HG03108 (cell line): Measurements from ENCODE around the gene AP2B1.

Experiments used
- ATAC-seq: cut with Tn5 transposase; IDR thresholded peaks from one replicate; pipeline ENCODE4 v1.9.1; 2021; ENCODE audit warnings: moderate library complexity; ENCODE audit not compliant: unreplicated experiment

The AP2B1 gene

GRCh38 chr17:35766903-35767510 is 179.9 kb downstream of the AP2B1 start:
- no peak for ATAC-seq

- ATAC-seq = no peak
Measured at GRCh38 chr17:35768797-35769196, 181.7 kb downstream of the AP2B1 start.

- no peak for ATAC-seq
Measured at GRCh38 chr17:35769895-35770486, 182.9 kb downstream of the AP2B1 start.

GRCh38 chr17:35773129-35773528 is 186.0 kb downstream of the AP2B1 start:
- ATAC-seq = no peak

- no peak for ATAC-seq
Measured at GRCh38 chr17:35773679-35774425, 186.7 kb downstream of the AP2B1 start.

- no peak for ATAC-seq
Measured at GRCh38 chr17:35774499-35774898, 187.4 kb downstream of the AP2B1 start.

GRCh38 chr17:35775039-35775438 is 187.9 kb downstream of the AP2B1 start:
- no peak for ATAC-seq

GRCh38 chr17:35775583-35775982 is 188.5 kb downstream of the AP2B1 start:
- ATAC-seq = no peak
